ENCODE data around the gene COL13A1.
A peak's percentile ranks its signal among the peaks of the same experiment; 100 is the strongest.

Gene COL13A1

DNA sequence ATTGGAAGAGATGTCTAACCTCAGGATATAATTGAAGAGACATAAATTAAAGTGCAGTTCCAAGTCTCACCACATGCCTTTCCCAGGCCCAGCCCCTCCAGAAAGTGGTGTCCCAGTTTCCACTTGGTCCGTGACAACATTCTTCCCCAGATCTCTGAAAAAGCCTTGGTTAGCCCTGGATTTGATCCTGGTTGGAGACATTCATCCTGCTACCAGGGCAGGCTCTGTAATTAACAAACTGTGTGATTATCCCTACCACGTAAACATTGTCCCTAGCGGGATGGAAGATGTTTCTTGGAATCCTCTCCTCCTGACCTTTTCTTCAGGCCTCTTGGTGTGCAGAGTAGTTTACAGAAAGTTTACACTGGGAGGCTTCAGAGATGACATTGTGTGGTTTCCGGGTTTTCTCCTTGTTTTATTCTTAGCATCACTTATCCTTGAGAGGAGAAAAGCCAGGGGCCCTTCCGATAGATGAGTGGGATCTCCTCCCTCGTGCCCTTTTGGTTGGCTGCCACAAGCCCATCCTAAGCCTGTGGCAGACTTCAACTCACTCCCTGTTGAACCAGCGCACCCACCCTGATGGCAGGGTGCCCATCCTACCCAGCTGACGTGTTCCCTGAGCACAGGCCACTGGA, 83.8 kb downstream of the COL13A1 start:
- DNase-seq (ENCODE audit: low spot score) = peak; percentile 59

DNA sequence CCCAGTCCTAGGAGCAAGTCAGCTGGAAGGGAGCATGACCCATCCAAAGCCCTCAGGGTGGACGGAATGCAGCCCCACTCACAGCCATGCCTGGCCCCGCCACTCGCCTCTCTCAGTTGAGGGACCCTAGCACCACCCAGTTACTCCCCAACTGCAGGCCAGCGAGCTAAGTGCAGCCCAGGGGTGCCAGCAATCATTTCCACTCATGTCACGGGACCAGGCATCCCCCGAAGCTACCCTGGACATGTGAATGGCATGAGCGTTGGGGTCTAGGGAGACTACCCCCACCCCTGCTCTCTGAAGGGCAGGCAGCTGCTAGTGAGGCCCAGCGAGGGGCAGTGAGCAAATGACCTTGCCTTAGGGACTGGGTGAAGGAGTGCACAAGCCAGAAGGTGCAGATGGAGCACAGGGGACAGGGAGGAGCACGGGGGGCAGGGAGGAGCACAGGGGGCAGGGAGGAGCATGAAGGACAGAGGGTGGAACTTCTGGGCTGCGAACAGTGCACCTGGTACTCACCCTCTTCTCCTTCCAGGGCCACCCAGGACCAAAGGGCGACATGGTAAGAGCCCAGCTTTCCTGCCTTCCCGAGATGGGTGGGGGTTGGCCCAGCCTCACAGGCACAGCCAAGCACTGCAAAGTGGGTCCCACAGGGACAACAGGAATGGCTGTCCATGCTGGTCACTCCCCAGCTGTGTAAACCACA, 87.3 kb downstream of the COL13A1 start:
- DNase-seq (ENCODE audit: low spot score) = no peak

DNA sequence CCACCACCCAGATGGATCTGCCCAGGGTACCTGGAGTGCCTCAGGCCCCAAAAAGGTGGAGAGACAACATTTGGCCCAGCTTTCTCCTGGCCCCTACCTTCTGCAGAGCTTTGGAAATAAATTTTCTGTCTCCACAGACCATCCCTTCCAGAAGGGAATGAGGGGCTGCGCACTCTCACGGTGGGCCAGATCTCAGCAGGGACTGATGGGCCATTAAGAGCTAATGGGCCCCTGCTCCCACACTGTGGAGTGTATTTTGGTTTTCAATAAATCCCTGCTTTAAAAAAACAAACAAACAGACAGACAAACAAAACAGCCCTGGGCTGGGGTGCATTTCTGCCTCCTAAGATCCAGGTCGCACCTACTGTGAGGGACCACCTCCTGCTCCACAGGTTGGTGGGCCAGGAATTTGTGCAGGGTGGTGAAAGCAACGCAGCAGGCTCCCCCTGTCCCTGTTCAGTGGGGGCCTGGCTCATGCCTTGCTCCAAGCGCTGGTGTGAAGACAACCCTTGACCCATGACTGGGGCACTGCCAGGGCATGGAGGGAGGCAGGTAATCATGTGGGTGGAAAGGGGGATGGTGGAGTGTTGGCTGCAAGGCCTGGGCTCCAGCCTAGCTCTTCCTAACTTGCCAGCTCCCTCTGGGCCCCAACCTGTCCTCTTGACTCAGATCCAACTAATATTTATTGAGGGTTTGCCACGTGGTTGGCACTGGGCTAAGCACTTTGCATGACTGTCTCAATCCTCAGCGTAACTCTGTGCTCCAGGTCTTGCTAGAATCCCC, 88.5 kb downstream of the COL13A1 start:
- no peak for DNase-seq (ENCODE audit: low spot score)

DNA sequence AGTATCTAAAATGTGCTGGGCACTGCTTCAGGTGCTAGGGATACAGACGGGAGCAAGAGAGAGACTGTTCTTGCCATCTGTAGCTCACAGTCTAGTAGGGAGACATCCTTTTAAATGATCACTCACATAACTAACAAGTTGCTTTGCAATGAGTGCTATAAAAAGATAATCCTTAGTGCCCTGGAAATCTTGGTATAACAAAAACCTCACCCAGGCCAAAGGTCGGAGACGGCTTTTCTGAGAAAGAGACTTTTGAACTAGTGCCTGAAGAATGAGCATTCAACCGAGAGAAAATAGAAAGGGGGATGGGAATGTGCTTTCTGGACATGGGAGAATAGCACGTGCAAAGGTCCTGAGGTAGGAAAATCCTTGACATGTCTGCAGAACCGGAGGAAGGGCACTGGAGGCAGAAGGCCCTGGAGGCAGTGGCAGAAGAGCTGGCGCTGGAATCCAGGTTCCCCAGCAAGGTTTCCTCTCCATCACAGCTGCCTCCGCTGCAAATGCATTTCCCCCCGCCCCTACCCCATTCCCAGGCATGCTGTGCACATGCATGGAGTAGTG, 89.4 kb downstream of the COL13A1 start:
- DNase-seq (ENCODE audit: low spot score) = no peak

DNA sequence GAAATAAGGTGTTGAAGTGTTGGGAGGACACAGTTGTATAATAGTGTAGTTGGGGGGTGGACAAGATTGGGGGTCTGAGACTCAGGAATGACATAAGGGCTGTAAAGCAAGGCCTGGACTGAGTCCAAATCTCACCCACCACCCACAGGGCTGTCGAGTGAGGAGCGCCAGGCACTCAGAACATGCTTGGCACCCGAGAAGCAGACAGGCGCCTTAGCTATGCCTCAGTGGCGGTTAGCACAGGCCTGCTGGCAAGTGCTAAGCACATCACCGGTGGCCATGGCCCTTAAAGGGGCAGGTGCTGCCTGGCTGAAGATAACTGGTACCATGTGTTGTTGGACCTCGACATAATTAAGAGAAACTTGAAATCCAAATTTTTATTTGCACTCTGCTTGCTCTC, 90.7 kb downstream of the COL13A1 start:
- DNase-seq (ENCODE audit: low spot score) = no peak

DNA sequence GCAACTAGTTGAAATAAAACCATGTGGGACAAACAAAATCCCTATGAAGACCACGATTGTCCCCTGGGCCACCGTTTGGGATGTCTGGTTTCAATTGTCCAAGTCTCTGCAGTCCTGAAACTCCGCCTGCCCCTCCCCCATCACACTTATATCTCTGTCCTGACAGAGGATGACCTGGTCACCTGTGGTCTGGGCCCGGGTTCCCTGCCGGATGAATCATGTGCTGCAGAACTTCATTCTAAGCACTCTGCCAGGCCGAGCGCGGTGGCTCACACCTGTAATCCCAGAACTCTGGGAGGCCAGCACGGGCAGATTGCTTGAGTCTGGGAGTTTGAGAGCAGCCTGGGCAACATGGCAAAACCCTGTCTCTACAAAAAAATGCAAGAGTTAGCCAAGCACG, 91.1 kb downstream of the COL13A1 start:
- no peak for DNase-seq (ENCODE audit: low spot score)

DNA sequence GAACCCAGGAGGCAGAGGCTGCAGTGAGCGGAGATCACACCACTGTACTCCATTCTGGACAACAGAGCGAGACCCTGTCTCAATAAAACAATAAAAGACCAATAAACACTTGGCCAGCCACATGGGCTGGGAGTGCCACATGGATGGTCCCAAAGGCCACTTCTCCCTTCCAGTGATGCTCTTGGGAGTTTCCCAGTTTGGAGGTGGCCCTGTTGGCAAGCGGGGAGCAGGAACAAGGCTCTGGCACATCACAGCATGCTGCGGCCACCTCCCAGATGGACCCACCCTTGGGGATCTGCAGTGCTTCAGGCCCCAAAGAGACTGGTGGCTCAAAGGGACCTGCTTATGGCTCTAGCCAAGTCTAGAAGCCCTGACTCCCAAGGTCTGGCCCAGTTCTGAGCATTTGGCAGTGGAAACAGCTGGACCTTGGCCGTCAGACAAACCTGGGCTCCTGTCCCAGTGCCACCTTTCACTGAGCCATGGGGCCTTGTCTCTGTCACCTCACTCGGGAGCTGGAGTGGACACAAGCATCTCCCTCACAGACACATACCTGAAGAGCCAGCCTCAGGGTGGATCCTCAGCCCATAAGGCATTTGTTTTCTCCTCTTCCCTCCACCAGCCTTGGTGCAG, 91.7 kb downstream of the COL13A1 start:
- no peak for DNase-seq (ENCODE audit: low spot score)

DNA sequence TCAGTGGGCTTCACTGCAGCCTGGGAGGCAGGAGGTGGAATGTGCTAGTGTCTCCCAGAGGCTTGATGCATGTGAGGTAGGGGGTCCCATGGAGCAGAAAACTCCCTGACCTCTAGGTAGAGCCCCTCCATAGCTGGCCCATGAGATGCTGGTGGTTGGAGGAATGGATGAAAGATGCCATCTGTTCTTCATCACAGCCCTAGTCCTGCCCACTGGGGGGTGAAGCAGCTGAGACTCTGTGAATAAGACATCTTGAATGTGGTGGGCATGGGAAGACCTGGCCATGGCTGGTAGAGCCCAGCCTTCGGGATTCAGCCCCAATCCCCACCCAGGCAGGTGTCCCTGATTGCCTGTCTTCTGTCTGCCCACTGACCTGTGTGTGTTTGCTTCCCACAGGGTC, 92.5 kb downstream of the COL13A1 start:
- no peak for DNase-seq (ENCODE audit: low spot score)

DNA sequence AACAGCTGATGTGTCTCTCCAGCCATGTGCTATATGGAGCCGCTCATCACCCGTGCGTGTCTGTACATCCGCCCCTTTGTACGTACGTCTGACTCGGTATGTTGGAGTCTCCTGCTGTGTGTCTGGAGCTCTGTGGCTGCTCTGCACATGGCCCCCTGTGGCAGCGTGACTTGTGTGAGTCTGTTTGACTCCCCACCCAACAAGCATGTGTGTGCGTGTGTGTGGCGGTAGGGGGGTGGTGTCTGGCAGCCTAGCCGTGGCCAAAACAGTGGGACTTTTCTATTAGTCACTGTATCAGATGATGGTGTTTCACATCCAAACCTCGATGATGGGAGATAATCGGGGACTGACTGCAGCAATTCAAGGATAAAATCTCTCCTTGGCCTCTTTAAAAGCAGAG, 94.1 kb downstream of the COL13A1 start:
- no peak for DNase-seq (ENCODE audit: low spot score)

DNA sequence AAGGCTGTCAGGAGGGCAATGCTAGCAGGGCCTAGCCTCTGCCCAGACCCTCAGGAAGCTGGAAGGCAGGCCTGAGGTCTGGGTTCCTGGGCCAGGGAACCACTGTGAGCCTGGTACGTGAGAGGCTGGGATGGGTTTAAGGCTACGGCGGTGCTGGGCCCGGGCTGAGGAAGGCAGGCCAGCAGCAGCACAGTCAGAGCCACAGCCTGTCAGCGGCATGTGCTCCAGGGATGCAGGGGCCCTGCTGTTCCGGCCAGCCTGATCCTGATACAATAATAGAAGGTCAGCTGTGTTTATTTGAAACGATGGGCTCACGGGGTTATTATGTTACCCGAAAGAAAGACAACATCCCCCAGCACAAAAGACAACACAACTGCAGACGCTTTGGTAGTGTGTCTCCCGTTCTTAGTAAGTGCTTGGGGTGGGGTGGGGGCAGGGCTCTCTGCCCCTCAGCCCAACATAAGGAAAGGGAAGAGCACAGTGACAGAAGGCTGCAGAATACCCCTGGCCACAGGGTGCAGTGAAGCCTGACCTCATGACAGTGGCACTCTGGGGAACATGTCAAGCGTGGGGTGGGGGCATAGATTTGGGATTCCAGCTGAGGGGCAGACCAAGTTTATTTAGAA, 95.0 kb downstream of the COL13A1 start:
- no peak for DNase-seq (ENCODE audit: low spot score)

DNA sequence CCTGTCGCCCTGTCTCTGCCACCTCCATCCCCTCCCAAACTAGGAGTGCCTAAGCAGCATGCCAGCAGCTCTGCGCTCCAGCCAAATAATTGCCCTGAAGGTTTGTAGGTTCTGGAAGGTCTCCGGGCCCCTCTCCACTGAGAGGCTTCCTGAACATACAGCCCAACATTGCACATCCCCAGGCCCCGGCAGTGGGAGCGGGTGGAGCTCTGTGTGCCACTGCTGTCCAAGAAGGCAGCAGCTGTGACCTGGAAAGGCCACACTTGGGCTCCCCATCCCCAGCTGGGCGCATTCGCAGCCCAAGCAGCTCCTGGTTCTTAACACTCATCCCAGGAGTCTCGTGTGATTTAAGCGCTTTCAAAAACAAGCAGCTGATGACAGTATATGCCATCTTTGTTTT, 95.7 kb downstream of the COL13A1 start:
- DNase-seq (ENCODE audit: low spot score) = no peak

DNA sequence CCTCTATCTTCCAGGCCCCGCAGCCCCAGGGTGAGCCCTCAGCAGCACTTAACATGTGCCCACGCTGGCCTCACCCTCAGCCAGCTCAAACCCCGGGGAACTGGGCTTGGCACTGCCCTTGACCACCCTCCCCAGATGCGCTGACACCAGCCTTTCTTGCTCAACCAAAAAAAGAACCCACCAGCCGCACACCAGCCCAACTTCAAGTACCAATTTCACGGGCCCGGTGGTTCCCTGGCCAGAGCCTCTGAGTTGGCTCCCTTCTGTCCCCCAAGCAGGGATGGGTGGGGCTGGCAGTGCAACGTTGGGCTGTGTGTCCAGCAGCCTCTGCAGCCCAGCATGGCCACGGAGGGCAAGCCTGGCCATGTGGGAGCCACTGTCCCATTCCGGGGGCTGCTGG, 96.3 kb downstream of the COL13A1 start:
- no peak for DNase-seq (ENCODE audit: low spot score)

DNA sequence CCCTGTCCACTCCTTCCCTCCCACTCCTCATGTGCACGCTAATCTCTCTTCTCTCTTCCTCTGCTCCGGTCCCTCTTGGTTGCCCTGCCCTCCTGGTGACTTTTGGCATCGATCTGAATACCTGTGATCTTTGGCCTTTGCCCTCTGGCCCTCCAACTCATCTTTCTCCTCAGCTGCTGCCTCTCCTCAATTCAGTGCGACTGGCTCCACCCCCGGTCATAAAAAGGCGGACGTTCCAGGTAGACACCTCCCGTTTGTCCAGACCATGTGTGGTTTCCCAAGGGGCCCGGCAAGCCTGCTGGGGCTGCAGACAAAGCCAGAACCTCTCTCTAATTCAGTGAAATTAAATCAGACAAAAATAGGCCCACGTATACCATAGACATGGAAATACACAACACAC, 96.8 kb downstream of the COL13A1 start:
- no peak for DNase-seq (ENCODE audit: low spot score)

DNA sequence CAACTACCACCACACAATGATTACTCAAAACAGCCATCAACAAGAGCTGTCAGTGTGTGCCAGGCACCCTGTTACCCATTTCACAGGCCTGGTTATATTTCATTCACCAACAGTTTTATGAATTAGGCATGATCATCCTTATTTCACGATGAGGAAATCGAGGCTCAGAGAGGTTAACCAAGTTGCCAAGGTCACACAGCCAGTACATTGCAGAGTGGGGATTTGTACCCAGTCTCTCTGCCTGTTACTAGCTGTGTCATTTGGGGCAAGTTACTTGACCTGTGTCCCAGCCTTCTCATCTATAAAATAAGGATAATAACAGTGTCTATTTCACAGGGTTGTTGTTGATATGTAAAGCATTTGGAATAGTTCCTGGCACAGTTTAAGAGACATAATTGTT, 97.2 kb downstream of the COL13A1 start:
- DNase-seq (ENCODE audit: low spot score) = no peak

DNA sequence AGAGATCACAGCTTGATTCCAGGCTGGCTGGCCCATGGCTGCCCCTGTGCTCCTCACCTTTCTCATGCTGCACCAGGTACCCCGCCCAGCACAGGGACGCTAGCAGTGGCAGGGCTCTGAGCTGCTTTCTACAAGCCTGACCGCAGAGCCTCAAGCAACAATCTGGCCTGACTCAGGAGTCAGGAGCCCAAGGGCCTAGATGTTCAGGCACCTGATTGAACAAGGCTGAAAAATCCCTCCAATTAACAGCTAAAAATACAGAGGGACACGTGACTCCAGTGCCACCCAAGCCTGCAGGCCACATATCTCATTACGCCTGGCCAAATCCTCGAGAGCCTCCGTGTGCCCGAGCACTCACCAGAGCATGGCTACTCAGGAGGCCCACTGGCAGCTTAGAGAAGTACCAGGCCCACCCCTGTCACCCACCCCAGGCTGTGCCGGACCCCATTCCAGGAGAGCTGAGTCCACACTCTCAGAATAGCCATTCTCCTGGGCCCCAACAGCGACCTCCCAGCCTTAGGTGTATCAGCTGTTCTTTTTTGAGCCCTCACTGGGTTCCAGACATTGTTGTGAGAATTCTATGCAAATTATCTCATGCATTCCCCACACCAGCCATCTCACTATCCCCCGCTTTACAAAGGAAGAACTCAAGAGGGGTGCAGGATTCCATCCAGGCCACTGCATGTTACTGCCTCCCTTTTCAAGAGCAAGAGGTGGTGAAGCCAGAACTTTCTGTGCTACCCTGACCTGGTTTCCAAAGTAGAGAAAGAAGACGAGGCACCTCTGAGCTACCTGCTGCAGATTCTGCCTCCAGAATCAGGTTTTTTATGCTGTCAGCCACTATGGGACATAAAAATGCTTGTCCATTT, 98.3 kb downstream of the COL13A1 start:
- no peak for DNase-seq (ENCODE audit: low spot score)

DNA sequence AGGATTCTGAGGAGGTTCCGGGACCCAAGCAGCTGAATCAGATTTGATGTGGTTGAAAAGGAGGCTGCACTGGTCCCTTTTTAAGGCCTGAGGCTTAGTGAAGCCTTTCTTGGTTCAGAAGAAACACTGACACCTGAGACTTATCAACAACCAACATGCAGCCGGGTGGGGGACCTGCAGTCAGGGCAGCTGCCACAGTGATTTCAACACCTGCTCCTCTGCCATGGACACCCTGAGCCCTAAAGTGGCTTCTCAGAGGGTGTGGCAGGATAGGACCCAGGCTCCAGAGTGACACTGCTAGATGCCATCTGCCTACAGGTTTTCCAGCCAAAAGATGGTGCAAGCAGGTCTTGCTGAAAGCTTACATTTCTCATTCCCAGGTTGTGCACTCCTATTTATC, 99.3 kb downstream of the COL13A1 start:
- no peak for DNase-seq (ENCODE audit: low spot score)

DNA sequence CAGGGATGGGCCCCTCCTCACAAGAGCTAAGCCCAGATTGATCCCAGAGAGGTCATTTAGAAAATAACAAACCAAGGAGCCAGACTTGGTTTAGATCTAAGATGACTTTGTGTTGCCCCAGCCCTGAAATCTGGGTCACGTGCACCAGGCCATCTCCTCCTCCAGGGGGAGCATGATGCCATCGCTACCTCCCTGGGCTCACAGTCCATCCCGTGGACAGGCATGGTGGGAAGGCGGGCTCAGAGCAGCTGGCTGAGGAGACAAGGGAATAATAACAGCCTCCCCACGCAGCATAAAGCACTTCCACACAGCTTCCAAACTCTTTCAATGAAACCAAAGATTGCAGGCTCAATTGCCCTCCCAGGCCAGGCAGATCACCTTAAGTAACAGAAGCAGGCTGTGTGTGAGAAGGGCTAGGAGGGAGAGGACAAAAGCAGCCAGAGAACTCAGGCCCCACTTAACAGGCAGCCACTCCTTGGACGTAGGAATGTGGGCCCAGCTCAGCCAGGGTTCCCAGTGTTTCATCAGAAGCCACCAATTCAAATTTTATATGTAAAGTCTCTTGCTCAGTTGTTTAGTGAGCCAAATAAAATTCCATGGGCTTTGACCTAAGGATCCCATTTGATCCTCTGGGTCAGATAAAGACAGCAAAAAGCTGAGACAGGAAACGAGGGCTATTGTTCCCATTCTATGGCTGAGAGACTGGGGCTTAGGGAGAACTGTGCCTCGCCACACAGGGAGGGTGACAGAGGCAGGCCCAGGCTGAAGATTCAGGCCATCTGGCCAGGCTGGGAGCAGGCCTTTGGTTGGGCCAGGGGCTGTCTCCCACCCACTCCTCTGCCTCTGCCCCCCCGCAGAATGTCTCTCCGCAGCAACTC, 100.2 kb downstream of the COL13A1 start:
- DNase-seq (ENCODE audit: low spot score) = peak; percentile 92

DNA sequence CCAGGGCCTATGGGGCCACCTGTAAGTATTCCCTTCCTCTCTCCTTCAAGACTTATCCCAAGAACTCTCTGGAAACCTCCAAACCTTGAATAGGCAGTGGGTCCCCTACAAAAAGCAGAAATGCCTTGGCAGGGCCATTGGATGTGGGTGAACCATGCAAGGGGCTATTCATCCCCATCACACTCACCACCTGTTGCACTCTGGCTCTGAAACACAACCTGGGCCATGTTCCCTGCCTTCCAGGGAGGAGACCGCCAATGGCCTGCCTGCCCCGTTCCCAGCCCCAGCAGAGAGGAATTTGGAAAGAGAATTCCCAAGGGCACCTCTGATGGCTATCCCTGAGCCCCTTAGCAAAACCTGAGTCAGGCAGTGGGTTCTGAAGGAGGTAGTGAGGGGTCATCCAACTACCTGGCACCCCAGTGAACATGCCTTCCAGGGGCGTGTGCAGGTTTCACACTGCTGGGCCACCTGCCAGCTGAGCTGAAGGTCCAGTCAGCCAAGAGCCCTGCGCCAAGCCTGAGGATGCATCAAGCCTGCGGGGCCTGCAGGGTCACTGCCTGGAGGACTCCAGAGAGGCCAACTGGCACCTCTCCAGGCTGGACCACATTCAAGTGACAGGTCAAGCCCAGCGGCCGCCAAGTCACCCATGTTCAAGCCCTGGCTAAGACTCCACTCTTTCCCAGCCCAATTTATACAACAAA, 101.3 kb downstream of the COL13A1 start:
- DNase-seq (ENCODE audit: low spot score) = no peak

DNA sequence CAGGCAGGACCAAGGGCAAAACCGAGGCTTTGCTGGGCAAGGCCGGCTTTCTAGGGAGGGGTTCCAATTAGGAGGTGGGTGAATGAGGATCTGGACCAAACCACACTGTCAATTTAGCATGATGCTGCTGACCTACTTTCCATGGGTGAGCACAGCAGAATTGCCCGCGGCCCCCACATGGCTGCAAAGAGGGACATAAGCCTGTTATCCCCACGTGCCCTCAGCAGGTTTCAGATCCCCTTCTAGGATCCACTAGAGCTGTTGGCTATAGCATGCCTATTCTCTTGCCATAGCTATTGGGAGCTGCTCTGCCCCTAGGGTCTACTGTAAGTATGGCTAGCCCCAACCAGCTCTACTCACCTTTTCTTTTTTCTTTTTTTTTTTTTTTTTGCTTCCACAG, 102.8 kb downstream of the COL13A1 start:
- no peak for DNase-seq (ENCODE audit: low spot score)

Measured in iPS-NIHi11 (cell line).